ENCODE data around the gene IRF5. TPM values are rescaled to one million over a fixed set of nuclear protein-coding genes. Genes with fewer than 3 reads are reported as not detected.

Gene IRF5
- total RNA-seq, 1 donor from 2014 or later: 3.9 TPM

GRCh38 chr7:128968624-128969023 lies 30.9 kb downstream of the IRF5 start:
- Mint-ChIP-seq H3K36me3 (ENCODE audit: low read depth, unreplicated experiment) (peaks cover 35% of the 10 kb centered on the region), H3K4me3 (ENCODE audit: unreplicated experiment) (no peak overlapping the region), H3K27me3 (ENCODE audit: unreplicated experiment) (peaks cover 1% of the 10 kb centered on the region), H3K9me3 (ENCODE audit: unreplicated experiment) (no peaks in the 10 kb centered on the region), H3K4me1 (ENCODE audit: unreplicated experiment) (no peaks in the 10 kb centered on the region), H3K27ac (ENCODE audit: unreplicated experiment) (no peak overlapping the region)
- DNase-seq (ENCODE audit: low spot score): no peak
- TF ChIP-seq CTCF (IDR thresholded peaks at IDR 0.05; ENCODE audit: unreplicated experiment): no peak

- H3K36me3 Mint-ChIP-seq (ENCODE audit: low read depth, unreplicated experiment): peaks cover 37% of the 10 kb centered on the region
- H3K9me3 Mint-ChIP-seq (ENCODE audit: unreplicated experiment): no peaks in the 10 kb centered on the region
- no peak for DNase-seq (ENCODE audit: low spot score)
- H3K4me1 Mint-ChIP-seq (ENCODE audit: unreplicated experiment): peaks cover 3% of the 10 kb centered on the region
- H3K27me3 Mint-ChIP-seq (ENCODE audit: unreplicated experiment): no peaks in the 10 kb centered on the region
- no peak overlapping the region for H3K4me3 Mint-ChIP-seq (ENCODE audit: unreplicated experiment)
- H3K27ac Mint-ChIP-seq (ENCODE audit: unreplicated experiment): peak overlapping the region; percentile 67
- no peak for TF ChIP-seq CTCF (IDR thresholded peaks at IDR 0.05; ENCODE audit: unreplicated experiment)
These were observed 36.7 kb downstream of the IRF5 start for GRCh38 chr7:128974241-128974934.

DNA sequence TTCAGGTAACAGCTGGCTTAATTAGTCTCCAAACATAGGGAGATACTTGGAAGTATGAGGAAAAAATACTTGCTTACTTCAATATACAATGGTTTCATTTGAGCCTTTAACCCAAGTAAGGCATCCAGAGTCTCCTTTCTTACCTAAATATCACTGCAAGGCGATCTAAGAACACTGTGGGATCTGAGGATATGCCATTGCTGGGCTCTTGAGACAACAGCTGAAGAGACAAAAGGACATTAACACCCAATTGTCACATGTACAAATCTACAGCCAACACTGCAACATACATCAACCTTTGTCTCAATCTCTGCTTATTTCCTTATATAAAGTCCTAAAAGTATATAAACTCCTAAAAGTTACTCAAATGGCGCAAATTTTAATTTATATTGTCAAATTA lies 44.4 kb downstream of the IRF5 start:
- H3K27ac Mint-ChIP-seq (ENCODE audit: unreplicated experiment): no peak overlapping the region
- peaks cover 31% of the 10 kb centered on the region for H3K36me3 Mint-ChIP-seq (ENCODE audit: low read depth, unreplicated experiment)
- H3K9me3 Mint-ChIP-seq (ENCODE audit: unreplicated experiment): no peaks in the 10 kb centered on the region
- no peak for TF ChIP-seq CTCF (IDR thresholded peaks at IDR 0.05; ENCODE audit: unreplicated experiment)
- H3K27me3 Mint-ChIP-seq (ENCODE audit: unreplicated experiment): no peaks in the 10 kb centered on the region
- H3K4me3 Mint-ChIP-seq (ENCODE audit: unreplicated experiment): no peak overlapping the region
- no peak for DNase-seq (ENCODE audit: low spot score)
- no peaks in the 10 kb centered on the region for H3K4me1 Mint-ChIP-seq (ENCODE audit: unreplicated experiment)

DNA sequence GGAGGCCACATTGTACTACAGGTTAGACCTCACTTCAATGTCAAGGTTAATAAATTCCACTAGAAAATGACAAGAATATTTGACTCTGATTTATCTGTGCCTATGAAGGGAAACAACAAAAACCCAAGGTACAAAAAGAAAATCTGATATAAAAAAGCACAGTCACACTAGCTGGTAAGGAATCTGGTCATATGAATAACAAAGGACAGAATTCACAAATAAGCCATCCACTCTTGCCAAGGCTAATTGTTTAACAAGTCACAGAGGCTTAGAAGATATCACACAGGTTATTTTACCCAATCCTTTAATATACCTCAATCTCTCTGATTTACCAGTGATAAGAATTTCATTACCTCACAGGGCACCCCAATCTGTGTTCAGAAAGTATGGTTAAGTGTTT lies 47.9 kb downstream of the IRF5 start:
- Mint-ChIP-seq H3K27me3 (ENCODE audit: unreplicated experiment) (no peaks in the 10 kb centered on the region), H3K27ac (ENCODE audit: unreplicated experiment) (no peak overlapping the region), H3K4me1 (ENCODE audit: unreplicated experiment) (no peaks in the 10 kb centered on the region), H3K9me3 (ENCODE audit: unreplicated experiment) (no peaks in the 10 kb centered on the region), H3K36me3 (ENCODE audit: low read depth, unreplicated experiment) (peaks cover 37% of the 10 kb centered on the region), H3K4me3 (ENCODE audit: unreplicated experiment) (no peak overlapping the region)
- no peak for TF ChIP-seq CTCF (IDR thresholded peaks at IDR 0.05; ENCODE audit: unreplicated experiment)
- DNase-seq (ENCODE audit: low spot score): no peak

- no peak for TF ChIP-seq CTCF (IDR thresholded peaks at IDR 0.05; ENCODE audit: unreplicated experiment)
- Mint-ChIP-seq H3K4me1 (ENCODE audit: unreplicated experiment) (no peaks in the 10 kb centered on the region), H3K9me3 (ENCODE audit: unreplicated experiment) (no peaks in the 10 kb centered on the region), H3K36me3 (ENCODE audit: low read depth, unreplicated experiment) (peaks cover 37% of the 10 kb centered on the region), H3K27ac (ENCODE audit: unreplicated experiment) (no peak overlapping the region), H3K4me3 (ENCODE audit: unreplicated experiment) (no peak overlapping the region), H3K27me3 (ENCODE audit: unreplicated experiment) (no peaks in the 10 kb centered on the region)
- no peak for DNase-seq (ENCODE audit: low spot score)
These were observed 48.9 kb downstream of the IRF5 start for GRCh38 chr7:128986609-128987008.

Measured in endothelial cell (in vitro differentiated cells).